PC-3 (cell line): ENCODE results near the gene SCAF4. TPM values are rescaled to one million over a fixed set of nuclear protein-coding genes. Genes with fewer than 3 reads are reported as not detected.

Source experiments
- ATAC-seq: fragments of 200-7000 bp; cut with Tn5 transposase; 2 replicates; pipeline ENCODE4 v1.9.1; 2020; ENCODE audit warnings: mild to moderate bottlenecking, moderate library complexity
- Bru-seq: library from RNA; stranded (reverse); fragments of 400-500 nt; gene quantifications from one replicate; lab custom pipeline; 2021; lab: Mats Ljungman, UMichigan
- BruChase-seq, 2 experiments: library from RNA; stranded (reverse); fragments of 400-500 nt; gene quantifications; one replicate each; lab custom pipeline; 2021; lab: Mats Ljungman, UMichigan
- BruUV-seq: library from RNA; stranded (reverse); fragments of 400-500 nt; replicated peaks from 2 replicates; lab custom pipeline; 2021; lab: Mats Ljungman, UMichigan
- CTCF ChIA-PET: fragments of 300-600 bp; sonication (Branson Sonifier 250); formaldehyde crosslinking; loops from one replicate; lab custom pipeline; 2022; ENCODE audit warnings: antibody characterized with exemption; lab: Charles Lee
- POLR2A ChIA-PET: fragments of 300-600 bp; sonication (Branson Sonifier 250); formaldehyde crosslinking; loops from one replicate; lab custom pipeline; 2022; ENCODE audit warnings: antibody characterized with exemption; ENCODE audit not compliant: unreplicated experiment; lab: Charles Lee
- DNase-seq: peaks from one replicate; pipeline ENCODE4 v3.0.0-alpha.2; 2015
- H2AFZ ChIP-seq: fragments of 300-600 bp; sonication (generic); 2 replicates; pipeline ENCODE4 v1.6.0; 2016; ENCODE audit warnings: antibody characterized with exemption, low read length
- H3F3A ChIP-seq: fragments of 300-600 bp; sonication (generic); one replicate; pipeline ENCODE4 v1.6.0; 2017; ENCODE audit warnings: antibody characterized with exemption, low read length, control low read depth, mild to moderate bottlenecking; ENCODE audit not compliant: unreplicated experiment
- H3K27ac ChIP-seq: fragments of 300-600 bp; sonication (generic); 2 replicates; pipeline ENCODE4 v1.5.1; 2016; ENCODE audit warnings: mild to moderate bottlenecking, low read length
- H3K27me3 ChIP-seq: fragments of 300-600 bp; sonication (generic); 2 replicates; pipeline ENCODE4 v1.6.1; 2016; ENCODE audit warnings: low read length, mixed read lengths
- H3K36me3 ChIP-seq: fragments of 300-600 bp; sonication (generic); 2 replicates; pipeline ENCODE4 v1.6.1; 2016; ENCODE audit warnings: low read depth, mixed run types, low read length, mixed read lengths
- H3K4me1 ChIP-seq: fragments of 300-600 bp; sonication (generic); 2 replicates; pipeline ENCODE4 v1.5.1; 2016; ENCODE audit warnings: low read length; ENCODE audit not compliant: insufficient read depth
- H3K4me2 ChIP-seq: fragments of 300-600 bp; sonication (generic); 2 replicates; pipeline ENCODE4 v1.6.0; 2016; ENCODE audit warnings: low read length
- H3K4me3 ChIP-seq: fragments of 300-600 bp; sonication (generic); 2 replicates; pipeline ENCODE4 v1.5.1; 2016; ENCODE audit warnings: mild to moderate bottlenecking, low read length, mixed read lengths
- H3K79me2 ChIP-seq: fragments of 300-600 bp; sonication (generic); 2 replicates; pipeline ENCODE4 v1.6.1; 2017; ENCODE audit warnings: low read length, mixed read lengths
- H3K9ac ChIP-seq: fragments of 300-600 bp; sonication (generic); 2 replicates; pipeline ENCODE4 v1.6.0; 2016; ENCODE audit warnings: mild to moderate bottlenecking, low read length
- H3K9me2 ChIP-seq: fragments of 300-600 bp; sonication (generic); replicated peaks from 2 replicates; pipeline ENCODE4 v1.6.1; 2016; ENCODE audit warnings: mixed run types, low read length, mixed read lengths
- H3K9me3 ChIP-seq: fragments of 300-600 bp; sonication (generic); 2 replicates; pipeline ENCODE4 v1.6.1; 2016; ENCODE audit warnings: low read length, mixed read lengths
- H4K20me1 ChIP-seq: fragments of 300-600 bp; sonication (generic); 2 replicates; pipeline ENCODE4 v1.6.1; 2016; ENCODE audit warnings: low read length, mixed read lengths
- CTCF ChIP-seq: fragments of 300-600 bp; sonication (generic); conservative IDR thresholded peaks from 2 replicates; pipeline ENCODE4 v1.5.1; 2017; ENCODE audit warnings: antibody characterized with exemption, low read depth, mild to moderate bottlenecking, low read length
- EZH2 ChIP-seq: fragments of 300-600 bp; sonication (generic); IDR thresholded peaks from one replicate; pipeline ENCODE4 v1.6.1; 2017; ENCODE audit warnings: antibody characterized with exemption, mild to moderate bottlenecking, low read length; ENCODE audit not compliant: unreplicated experiment
- EZH2phosphoT487 ChIP-seq: fragments of 300-600 bp; sonication (generic); IDR thresholded peaks from 2 replicates; pipeline ENCODE4 v1.6.1; 2018; ENCODE audit warnings: mild to moderate bottlenecking, antibody characterized with exemption, low read length, borderline replicate concordance
- intact Hi-C: fragments of 100-400 bp; cut with micrococcal nuclease; formaldehyde crosslinking; loops from 2 replicates; pipeline ENCODE4 v1.9.0; 2023
- long read RNA-seq: library from polyadenylated mRNA; unstranded; transcript quantifications from one replicate; pipeline ENCODE4 v2.0.0, GENCODE V29; 2021; ENCODE audit not compliant: unreplicated experiment
- total RNA-seq: library from RNA; depleted of rRNA; stranded (reverse); fragments of >200 nt; gene quantifications from 2 replicates; pipeline ENCODE4 v1.2.3, GENCODE V29; 2014; rRNA removed

SCAF4 gene
- 11.2 and 18.2 TPM in 2 replicates for total RNA-seq
- percentile 94 among the genes with signal in this experiment for Bru-seq, nascent RNA
- percentile 88 among the genes with signal in this experiment for BruChase-seq, experiment 1, labeled RNA remaining after a 6-hour chase
- percentile 94 among the genes with signal in this experiment for BruChase-seq, experiment 2, labeled RNA remaining after a 2-hour chase
- long read RNA-seq, full-length matches to known transcripts, result 5 of 35 reads
- long read RNA-seq, partial matches to known transcripts, result 15 of 35 reads
- long read RNA-seq, other reads (novel, unspliced or antisense), result 15 of 35 reads

GRCh38 chr21:31731857-31732596 is at the start of gene SCAF4:
SCAF4 (minus strand) TSS chr21:31732118; CDS start chr21:31731692, 426 bp downstream.
- TF ChIP-seq EZH2, result no peak
- peak; percentile 58; the same call in 1 of the 2 replicates for TF ChIP-seq EZH2phosphoT487
- TF ChIP-seq CTCF, result no peak
- Histone ChIP-seq H3K36me3 (no peaks in the 10 kb centered on the region), H3K27me3 (no peaks in the 10 kb centered on the region), H3K9ac (peak within 1 kb of the TSS; percentile 98), H3K79me2 (peaks cover 55% of the 10 kb centered on the region), H3K4me3 (peak within 1 kb of the TSS; percentile 80), H3K27ac (peak within 1 kb of the TSS; percentile 65), H3K4me1 (peaks cover 25% of the 10 kb centered on the region), H3K9me2 (no peaks in the 10 kb centered on the region), H2AFZ (peak within 1 kb of the TSS; percentile 88), H4K20me1 (peaks cover 40% of the 10 kb centered on the region), H3K4me2 (peak within 1 kb of the TSS; percentile 85), H3K9me3 (no peaks in the 10 kb centered on the region), H3F3A (no peaks in the 10 kb centered on the region)
- ATAC-seq (peak; percentile 87), DNase-seq (peak; percentile 91)
- BruUV-seq, result no TSS peak
- POLR2A ChIA-PET, result interaction anchor here (0.7 kb wide), 2 partner anchors 63 to 140 kb away, joined by 3 to 4 read pairs; no protein-coding TSS in a partner anchor
- intact Hi-C loops, result loop anchor here (2.0 to 5.0 kb wide), 3 partner anchors 17 to 71 kb away; no protein-coding TSS in a partner anchor
- CTCF ChIA-PET, result interaction anchor here (0.6 kb wide), 1 partner anchor 545 kb away, joined by 5 read pairs; no protein-coding TSS in a partner anchor

GRCh38 chr21:31780944-31781343 is 49.0 kb upstream of the SCAF4 start:
- Histone ChIP-seq H3K9ac (no peak overlapping the region), H3K9me2 (no peaks in the 10 kb centered on the region), H2AFZ (no peak overlapping the region), H3K27ac (no peak overlapping the region), H3K36me3 (no peaks in the 10 kb centered on the region), H3K27me3 (no peaks in the 10 kb centered on the region), H3K9me3 (no peaks in the 10 kb centered on the region), H3K4me3 (no peak overlapping the region), H3K4me2 (no peak overlapping the region), H4K20me1 (no peaks in the 10 kb centered on the region), H3F3A (no peaks in the 10 kb centered on the region), H3K79me2 (no peaks in the 10 kb centered on the region), H3K4me1 (no peaks in the 10 kb centered on the region)
- intact Hi-C loops, result loop anchor here (1.0 to 10.0 kb wide), 2 partner anchors 477 to 824 kb away; no protein-coding TSS in a partner anchor
- DNase-seq (peak; percentile 72), ATAC-seq (peak; percentile 88)
- no TSS peak for BruUV-seq
- peak; percentile 75 for TF ChIP-seq CTCF
- no peak for TF ChIP-seq EZH2
- ChIA-PET POLR2A (interaction anchor here (0.6 kb wide), 1 partner anchor 477 kb away, joined by 3 read pairs; no protein-coding TSS in a partner anchor), CTCF (interaction anchor here (0.6 to 1.9 kb wide), 4 partner anchors 8 to 479 kb away, joined by 3 to 8 read pairs (median 6); no protein-coding TSS in a partner anchor)
